Measurements from ENCODE around the gene SLC45A3. TPM values are rescaled to one million over a fixed set of nuclear protein-coding genes. Genes with fewer than 3 reads are reported as not detected.
A peak's percentile ranks its signal among the peaks of the same experiment; 100 is the strongest.
"Not testable (repeated sequence)": the region's sequence is repeated elsewhere in the genome, so short reads cannot be mapped to it uniquely, and the experiment has no call there.

The SLC45A3 gene
- total RNA-seq, 2 experiments from 2014 or later: 0.55 to 0.56 TPM

GRCh38 chr1:205650241-205650640 lies 30.1 kb downstream of the SLC45A3 start:
- POLR2A ChIA-PET: no interaction called here
- CTCF ChIA-PET: interaction anchor here (1.0 to 3.4 kb wide), 4 partner anchors 8 to 121 kb away, joined by 3 to 12 read pairs (median 6); no protein-coding TSS in a partner anchor

DNA sequence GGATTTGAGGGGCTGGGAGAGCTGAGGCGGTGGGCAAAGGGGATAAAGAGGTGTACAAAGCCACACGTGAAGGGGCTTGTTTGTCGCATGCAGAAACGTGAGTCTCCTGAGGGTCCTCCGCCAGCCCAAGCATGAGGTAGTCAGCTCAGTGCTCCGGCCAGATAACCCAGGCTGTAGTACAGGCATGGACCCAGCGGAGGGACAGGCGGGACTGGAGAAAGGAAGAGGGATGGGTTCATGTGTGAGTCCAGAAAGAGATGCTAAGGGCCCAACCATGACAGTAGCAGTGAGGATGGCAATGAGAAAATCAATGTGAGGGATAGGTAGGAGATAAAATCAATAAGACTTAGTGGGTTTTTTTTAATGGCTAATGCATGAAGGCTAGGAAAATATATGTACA lies 34.8 kb downstream of the SLC45A3 start:
- DNase-seq: no peak
- Mint-ChIP-seq H3K4me1 (ENCODE audit: low read depth) (no peaks in the 10 kb centered on the region), H3K9me3 (no peaks in the 10 kb centered on the region), H3K27me3 (peaks cover 4% of the 10 kb centered on the region), H3K27ac (no peak overlapping the region), H3K4me3 (no peak overlapping the region), H3K36me3 (no peaks in the 10 kb centered on the region)
- intact Hi-C loops (cut with micrococcal nuclease): no loop called here
- ChIA-PET CTCF (interaction anchor here (1.4 to 5.1 kb wide), 4 partner anchors 10 to 53 kb away, joined by 3 to 41 read pairs (median 8); no protein-coding TSS in a partner anchor), POLR2A (no interaction called here)

More at GRCh38 chr1:205650241-205650640, 30.1 kb downstream of the SLC45A3 start:
- H3K4me3 Mint-ChIP-seq: no peak overlapping the region
- no peaks in the 10 kb centered on the region for H3K4me1 Mint-ChIP-seq (ENCODE audit: low read depth)
- no peak overlapping the region for H3K27ac Mint-ChIP-seq
- DNase-seq: no peak
- intact Hi-C loops (cut with micrococcal nuclease): no loop called here
- no peaks in the 10 kb centered on the region for H3K27me3 Mint-ChIP-seq
- H3K36me3 Mint-ChIP-seq: no peaks in the 10 kb centered on the region
- no peaks in the 10 kb centered on the region for H3K9me3 Mint-ChIP-seq

DNA sequence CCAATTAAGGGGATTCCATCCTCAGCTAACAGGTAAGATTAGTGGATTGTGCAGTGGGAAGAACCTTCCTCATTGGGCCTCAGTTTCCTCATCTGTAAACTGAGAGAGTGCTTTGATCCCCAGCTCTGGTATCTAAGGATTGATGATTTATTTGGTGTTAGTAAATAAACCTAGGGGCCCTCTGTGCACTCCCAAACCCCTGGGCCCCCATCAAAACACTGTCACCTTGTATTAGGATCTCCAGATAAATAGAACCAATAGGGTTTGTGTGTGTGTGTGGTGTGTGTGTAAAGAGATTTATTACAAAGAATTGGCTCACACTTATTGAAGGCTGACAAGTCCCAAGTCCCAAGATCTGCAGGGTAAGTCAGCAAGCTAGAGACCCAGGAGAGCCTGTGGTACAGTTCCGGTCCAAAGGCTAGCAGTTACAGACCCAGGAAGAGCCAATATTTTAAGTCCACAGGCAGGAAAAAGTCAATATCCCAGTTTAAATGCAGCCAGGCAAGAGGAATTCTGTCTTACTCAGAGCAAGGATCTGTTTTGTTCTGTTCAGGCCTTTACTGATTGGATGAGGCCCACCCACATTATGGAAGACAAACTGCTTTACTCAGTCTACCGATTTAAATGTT lies 37.5 kb downstream of the SLC45A3 start:
- no peaks in the 10 kb centered on the region for H3K36me3 Mint-ChIP-seq

DNA sequence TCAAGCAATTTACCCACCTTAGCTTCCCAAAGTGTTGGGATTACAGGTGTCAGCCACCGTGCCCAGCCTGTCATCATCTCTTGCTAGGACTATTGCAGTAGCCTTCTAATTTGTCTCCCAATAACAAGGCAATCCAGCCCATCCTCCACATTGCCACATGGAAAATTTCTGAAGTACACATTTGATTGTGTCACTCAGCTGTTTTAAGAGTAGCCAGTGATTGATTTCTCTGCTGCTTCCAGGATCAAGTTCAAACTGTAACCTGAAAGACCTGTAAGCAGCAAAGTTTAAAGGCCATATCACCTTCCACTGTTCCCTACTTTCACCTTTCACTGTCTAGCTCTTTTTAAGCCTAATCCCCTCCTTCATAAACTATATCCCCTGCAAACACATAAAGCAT lies 40.7 kb downstream of the SLC45A3 start:
- ChIA-PET POLR2A (no interaction called here), CTCF (interaction anchor here (0.8 to 1.3 kb wide), 3 partner anchors 48 to 248 kb away, joined by 3 read pairs; no protein-coding TSS in a partner anchor)
- Mint-ChIP-seq H3K36me3 (no peaks in the 10 kb centered on the region), H3K27me3 (peaks cover 13% of the 10 kb centered on the region), H3K27ac (no peak overlapping the region), H3K9me3 (no peaks in the 10 kb centered on the region), H3K4me3 (no peak overlapping the region), H3K4me1 (ENCODE audit: low read depth) (no peaks in the 10 kb centered on the region)
- intact Hi-C loops (cut with micrococcal nuclease): no loop called here
- DNase-seq: no peak

More for the DNA sequence above, 37.5 kb downstream of the SLC45A3 start:
- Mint-ChIP-seq H3K4me1 (ENCODE audit: low read depth) (no peaks in the 10 kb centered on the region), H3K27me3 (peaks cover 13% of the 10 kb centered on the region), H3K9me3 (no peaks in the 10 kb centered on the region), H3K27ac (no peak overlapping the region), H3K4me3 (no peak overlapping the region)
- no peak for DNase-seq
- ChIA-PET CTCF (interaction anchor here (0.6 to 5.1 kb wide), 4 partner anchors 8 to 114 kb away, joined by 4 to 41 read pairs (median 6); no protein-coding TSS in a partner anchor), POLR2A (interaction anchor here (0.7 kb wide), 1 partner anchor 55 kb away, joined by 3 read pairs; no protein-coding TSS in a partner anchor)
- intact Hi-C loops (cut with micrococcal nuclease): no loop called here

DNA sequence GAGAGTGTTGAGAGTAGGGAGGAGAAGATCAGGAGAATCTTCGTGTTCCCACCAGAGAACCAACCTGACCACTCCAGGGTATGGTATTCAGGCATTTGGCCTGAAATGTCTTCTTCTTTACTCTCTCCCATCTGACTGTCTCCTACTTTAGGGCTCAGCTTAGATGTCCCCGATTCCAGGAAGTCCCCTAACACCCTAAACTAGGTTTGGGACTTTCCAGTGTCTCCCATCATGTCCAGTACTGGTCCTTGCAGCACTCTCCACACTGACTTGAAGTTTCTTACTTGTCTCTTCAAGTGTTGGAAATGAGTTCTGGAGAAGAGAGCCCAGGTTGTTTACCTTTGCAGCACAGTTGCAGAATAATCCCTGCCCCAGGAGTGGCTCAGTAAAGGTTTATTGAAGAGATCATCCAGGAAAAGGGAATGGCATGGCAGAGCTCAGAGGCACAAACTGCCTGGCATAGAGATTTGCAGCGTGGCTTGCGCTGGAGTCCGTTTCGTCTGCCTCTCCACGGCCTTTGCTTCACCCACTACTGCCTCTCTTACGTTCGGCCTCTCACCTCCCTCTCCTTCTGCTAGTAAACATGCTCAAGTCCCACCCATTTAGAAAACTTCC lies 42.3 kb downstream of the SLC45A3 start:
- Mint-ChIP-seq H3K27ac (no peak overlapping the region), H3K36me3 (no peaks in the 10 kb centered on the region), H3K27me3 (peaks cover 10% of the 10 kb centered on the region), H3K4me3 (no peak overlapping the region), H3K4me1 (ENCODE audit: low read depth) (no peaks in the 10 kb centered on the region), H3K9me3 (no peaks in the 10 kb centered on the region)
- CTCF ChIA-PET: interaction anchor here (1.1 to 10.7 kb wide), 4 partner anchors 20 to 109 kb away, joined by 3 to 316 read pairs (median 6); no protein-coding TSS in a partner anchor
- intact Hi-C loops (cut with micrococcal nuclease): no loop called here
- no peak for DNase-seq
- POLR2A ChIA-PET: no interaction called here

DNA sequence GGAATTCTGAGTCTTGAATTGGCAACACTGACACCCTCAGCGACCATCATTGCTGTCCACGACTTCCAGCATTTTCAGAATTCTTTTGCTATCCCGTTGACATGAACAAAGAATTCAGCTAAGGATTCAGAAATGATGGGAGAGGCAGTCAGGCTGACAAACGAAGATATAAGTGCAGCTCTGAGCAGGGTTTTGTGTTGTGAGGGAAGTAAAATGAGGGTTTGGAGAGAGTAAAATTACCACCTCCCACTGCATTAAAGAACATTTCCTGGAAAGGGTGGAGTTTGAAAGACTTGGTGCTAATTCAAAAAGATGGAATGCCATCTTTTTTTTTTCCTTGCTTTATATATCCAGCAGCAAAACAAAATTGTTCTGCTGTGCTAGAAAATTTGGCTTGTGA lies 43.6 kb downstream of the SLC45A3 start:
- no peak overlapping the region for H3K27ac Mint-ChIP-seq

GRCh38 chr1:205636138-205636530 lies 44.2 kb downstream of the SLC45A3 start:
- H3K4me3 Mint-ChIP-seq; H3K27me3 Mint-ChIP-seq; POLR2A ChIA-PET; intact Hi-C loops (cut with micrococcal nuclease); H3K36me3 Mint-ChIP-seq; DNase-seq; H3K9me3 Mint-ChIP-seq; H3K4me1 Mint-ChIP-seq (ENCODE audit: low read depth); H3K27ac Mint-ChIP-seq: not testable (repeated sequence)
- CTCF ChIA-PET: interaction anchor here (0.7 to 10.7 kb wide), 7 partner anchors 10 to 151 kb away, joined by 3 to 316 read pairs (median 6); no protein-coding TSS in a partner anchor

More for the DNA sequence above, 43.6 kb downstream of the SLC45A3 start:
- Mint-ChIP-seq H3K27me3 (peaks cover 10% of the 10 kb centered on the region), H3K9me3 (no peaks in the 10 kb centered on the region), H3K4me1 (ENCODE audit: low read depth) (peaks cover 4% of the 10 kb centered on the region), H3K36me3 (no peaks in the 10 kb centered on the region), H3K4me3 (no peak overlapping the region)
- DNase-seq: no peak
- intact Hi-C loops (cut with micrococcal nuclease): no loop called here
- ChIA-PET POLR2A (no interaction called here), CTCF (interaction anchor here (0.7 to 10.7 kb wide), 7 partner anchors 9 to 112 kb away, joined by 3 to 316 read pairs (median 4); no protein-coding TSS in a partner anchor)

DNA sequence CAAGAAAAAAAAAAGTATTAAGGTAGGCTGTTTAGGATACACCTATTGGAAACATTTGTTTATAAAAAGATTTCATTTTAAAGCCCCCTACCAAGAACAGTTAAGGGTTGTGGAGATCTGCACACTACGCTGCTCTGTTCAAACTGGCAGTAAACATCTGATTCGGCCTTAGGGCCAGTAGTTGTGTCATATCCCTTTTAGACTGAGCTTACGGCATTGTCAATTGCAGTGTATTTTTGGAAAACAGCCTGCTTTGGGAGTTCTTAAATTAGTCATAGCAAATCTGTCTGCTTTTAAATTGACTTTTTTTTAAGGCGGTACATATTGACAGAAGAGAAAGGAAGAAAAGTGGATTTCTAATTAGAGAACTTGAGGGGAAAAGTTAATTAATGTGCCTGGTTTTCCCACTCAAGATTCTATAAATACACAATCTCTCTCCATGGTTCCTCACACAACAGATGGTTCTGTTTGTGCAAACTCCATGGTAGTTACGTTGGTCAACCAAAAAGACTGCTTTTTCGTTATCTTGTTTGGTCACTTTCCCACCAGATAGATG lies 46.8 kb downstream of the SLC45A3 start:
- Mint-ChIP-seq H3K4me3 (no peak overlapping the region), H3K9me3 (no peaks in the 10 kb centered on the region), H3K27ac (no peak overlapping the region), H3K36me3 (peaks cover 4% of the 10 kb centered on the region), H3K4me1 (ENCODE audit: low read depth) (peaks cover 20% of the 10 kb centered on the region), H3K27me3 (no peaks in the 10 kb centered on the region)
- ChIA-PET CTCF (interaction anchor here (1.2 to 10.7 kb wide), 7 partner anchors 11 to 138 kb away, joined by 3 to 316 read pairs (median 19); no protein-coding TSS in a partner anchor), POLR2A (interaction anchor here (1.4 to 5.1 kb wide), 2 partner anchors 10 to 40 kb away, joined by 5 to 78 read pairs; no protein-coding TSS in a partner anchor)
- no peak for DNase-seq
- intact Hi-C loops (cut with micrococcal nuclease): loop anchor here (5.0 kb wide), 3 partner anchors 346 to 511 kb away; partner anchors contain the start of genes DSTYK and RBBP5

DNA sequence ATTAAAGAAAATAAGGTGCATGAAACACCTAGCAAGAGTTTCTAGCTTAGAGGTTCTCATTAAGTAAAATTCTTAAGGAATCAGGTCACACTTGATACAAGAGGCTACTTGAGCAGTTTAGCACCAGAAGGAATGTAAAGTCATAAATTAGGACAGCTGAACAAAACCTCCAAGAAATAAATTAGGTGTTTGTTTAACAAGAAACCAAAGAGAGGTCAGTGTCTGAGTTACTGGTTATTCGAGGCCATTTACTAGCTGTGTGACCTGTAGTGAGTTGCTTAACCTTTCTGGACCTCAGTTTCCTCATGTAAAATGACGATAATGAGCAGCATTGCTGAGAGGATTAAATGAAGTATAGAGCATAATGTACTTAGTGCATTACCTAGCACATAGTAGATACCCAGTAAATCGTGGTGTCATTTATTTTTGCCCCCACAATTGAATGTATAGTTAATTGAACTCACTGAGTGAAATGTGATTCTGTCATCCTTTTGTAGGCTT lies 47.6 kb downstream of the SLC45A3 start:
- ChIA-PET POLR2A (interaction anchor here (0.7 to 5.1 kb wide), 10 partner anchors 9 to 308 kb away, joined by 3 to 78 read pairs (median 6); partner anchors contain the start of genes NUCKS1 and SLC45A3), CTCF (interaction anchor here (0.7 to 10.7 kb wide), 24 partner anchors 8 to 474 kb away, joined by 3 to 316 read pairs (median 4); partner anchors contain the start of gene SLC45A3)
- Mint-ChIP-seq H3K27me3 (no peaks in the 10 kb centered on the region), H3K36me3 (peaks cover 4% of the 10 kb centered on the region), H3K27ac (peak overlapping the region; percentile 81), H3K9me3 (no peaks in the 10 kb centered on the region), H3K4me1 (ENCODE audit: low read depth) (peaks cover 28% of the 10 kb centered on the region), H3K4me3 (peak overlapping the region; percentile 77)
- DNase-seq: no peak
- intact Hi-C loops (cut with micrococcal nuclease): loop anchor here (1.0 to 5.0 kb wide), 4 partner anchors 40 to 510 kb away; partner anchors contain the start of genes DSTYK and RBBP5

DNA sequence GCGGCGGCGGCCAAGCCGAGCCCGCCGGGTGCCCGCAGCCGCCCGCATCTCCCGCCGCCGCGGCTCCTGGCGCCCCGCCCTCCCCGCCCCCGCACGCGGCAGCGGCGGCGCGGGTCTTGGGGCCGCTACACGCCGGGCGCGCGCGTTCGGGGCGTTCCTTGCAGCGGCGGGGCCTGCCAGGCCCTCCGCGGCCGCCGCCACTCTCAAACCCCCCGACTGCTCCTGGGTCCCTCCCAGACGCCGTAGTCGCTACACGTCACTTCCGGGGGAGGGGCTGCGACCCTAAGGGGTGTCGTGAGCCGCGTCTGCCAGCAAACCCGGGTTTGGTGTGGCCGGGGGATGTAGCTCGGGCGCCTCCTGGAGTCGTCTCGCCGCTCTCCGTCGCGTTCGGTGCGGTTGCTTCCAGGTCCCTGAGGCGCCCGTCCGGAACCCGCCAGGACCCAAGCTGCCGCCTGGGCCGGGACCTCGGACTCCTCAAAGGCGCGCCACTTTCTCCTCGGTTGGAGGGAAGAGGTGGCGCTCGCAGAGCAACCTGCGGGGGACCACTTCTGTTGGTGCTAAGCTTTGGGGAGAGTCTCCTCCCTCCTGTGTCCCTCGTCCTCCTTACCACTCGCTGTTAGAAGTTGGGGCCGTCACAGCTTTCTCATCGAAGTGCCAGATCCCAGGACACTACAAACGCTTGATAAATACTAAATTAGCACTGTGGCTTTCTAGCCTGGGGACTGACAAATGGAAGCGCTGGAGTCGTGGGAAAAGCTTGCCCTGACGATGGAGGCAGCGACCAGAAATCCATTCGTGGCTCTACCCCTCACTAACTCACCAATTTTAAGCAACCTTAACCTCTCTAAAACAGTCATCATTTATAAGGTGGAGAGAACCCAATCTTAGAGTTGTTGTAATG lies 48.3 kb downstream of the SLC45A3 start, which contains the start of gene ELK4:
ELK4 (minus strand) TSS at position 244 of the 901 bp plus-strand sequence. CDS start 8,129 bp downstream, outside the sequence.
- no peaks in the 10 kb centered on the region for H3K9me3 Mint-ChIP-seq
- H3K27me3 Mint-ChIP-seq: no peaks in the 10 kb centered on the region
- peaks cover 33% of the 10 kb centered on the region for H3K4me1 Mint-ChIP-seq (ENCODE audit: low read depth)
- peak within 1 kb of the TSS; percentile 90 for H3K27ac Mint-ChIP-seq
- intact Hi-C loops (cut with micrococcal nuclease): loop anchor here (1.0 to 5.0 kb wide), 8 partner anchors 21 to 510 kb away; partner anchors contain the start of genes DSTYK, NUCKS1 and RBBP5
- peaks cover 7% of the 10 kb centered on the region for H3K36me3 Mint-ChIP-seq
- DNase-seq: peak; percentile 100
- peak within 1 kb of the TSS; percentile 85 for H3K4me3 Mint-ChIP-seq
- ChIA-PET CTCF (interaction anchor here (0.6 to 10.7 kb wide), 26 partner anchors 9 to 474 kb away, joined by 3 to 316 read pairs (median 4); partner anchors contain the start of gene SLC45A3), POLR2A (interaction anchor here (0.6 to 5.1 kb wide), 11 partner anchors 9 to 307 kb away, joined by 3 to 78 read pairs (median 5); partner anchors contain the start of genes NUCKS1 and SLC45A3)
